Activated CD8-positive, alpha-beta memory T cell treated with anti-CD3 and anti-CD28 coated beads for 48 hours (primary cell): ENCODE data around the gene ROBO2.

Experiments used
- DNase-seq, 3 experiments: peaks; one replicate each; pipeline ENCODE4 v3.0.0-alpha.2; 2020; ENCODE audit warnings: low read depth in 2 of 3, low spot score in 2 of 3

The ROBO2 gene

GRCh38 chr3:77186319-77186718 is 146.4 kb downstream of the ROBO2 start:
- DNase-seq: no peak

GRCh38 chr3:77186728-77187127 is 146.8 kb downstream of the ROBO2 start:
- DNase-seq: no peak

- DNase-seq: no peak
Observed at GRCh38 chr3:77188210-77188609, 148.3 kb downstream of the ROBO2 start.

- DNase-seq: no peak
Observed at GRCh38 chr3:77189258-77189657, 149.4 kb downstream of the ROBO2 start.

GRCh38 chr3:77189684-77190083 is 149.8 kb downstream of the ROBO2 start:
- no peak for DNase-seq

- no peak for DNase-seq
Observed at GRCh38 chr3:77190374-77190773, 150.5 kb downstream of the ROBO2 start.

GRCh38 chr3:77191014-77191413 is 151.1 kb downstream of the ROBO2 start:
- DNase-seq: no peak

- DNase-seq: no peak
Observed at GRCh38 chr3:77191640-77192039, 151.7 kb downstream of the ROBO2 start.

- DNase-seq: no peak
Observed at GRCh38 chr3:77195766-77196545, 156.1 kb downstream of the ROBO2 start.

GRCh38 chr3:77197408-77197807 is 157.5 kb downstream of the ROBO2 start:
- no peak for DNase-seq

GRCh38 chr3:77203851-77204250 is 164.0 kb downstream of the ROBO2 start:
- DNase-seq: no peak

GRCh38 chr3:77204788-77205187 is 164.9 kb downstream of the ROBO2 start:
- no peak for DNase-seq

GRCh38 chr3:77207753-77208152 is 167.9 kb downstream of the ROBO2 start:
- DNase-seq: no peak

GRCh38 chr3:77222701-77223100 is 182.8 kb downstream of the ROBO2 start:
- DNase-seq: no peak

GRCh38 chr3:77227567-77227966 is 187.7 kb downstream of the ROBO2 start:
- DNase-seq: no peak

- DNase-seq: no peak
Observed at GRCh38 chr3:77232557-77232956, 192.7 kb downstream of the ROBO2 start.

- DNase-seq: no peak
Observed at GRCh38 chr3:77234004-77234403, 194.1 kb downstream of the ROBO2 start.

- DNase-seq: no peak
Observed at GRCh38 chr3:77236118-77236517, 196.2 kb downstream of the ROBO2 start.

GRCh38 chr3:77240072-77240650 is 200.3 kb downstream of the ROBO2 start:
- no peak for DNase-seq

GRCh38 chr3:77242371-77242770 is 202.5 kb downstream of the ROBO2 start:
- DNase-seq: no peak

GRCh38 chr3:77244981-77245380 is 205.1 kb downstream of the ROBO2 start:
- DNase-seq: no peak

GRCh38 chr3:77247061-77247460 is 207.2 kb downstream of the ROBO2 start:
- no peak for DNase-seq

GRCh38 chr3:77247817-77248216 is 207.9 kb downstream of the ROBO2 start:
- DNase-seq: no peak
